ENCODE data around the gene AUTS2.

Gene AUTS2

DNA sequence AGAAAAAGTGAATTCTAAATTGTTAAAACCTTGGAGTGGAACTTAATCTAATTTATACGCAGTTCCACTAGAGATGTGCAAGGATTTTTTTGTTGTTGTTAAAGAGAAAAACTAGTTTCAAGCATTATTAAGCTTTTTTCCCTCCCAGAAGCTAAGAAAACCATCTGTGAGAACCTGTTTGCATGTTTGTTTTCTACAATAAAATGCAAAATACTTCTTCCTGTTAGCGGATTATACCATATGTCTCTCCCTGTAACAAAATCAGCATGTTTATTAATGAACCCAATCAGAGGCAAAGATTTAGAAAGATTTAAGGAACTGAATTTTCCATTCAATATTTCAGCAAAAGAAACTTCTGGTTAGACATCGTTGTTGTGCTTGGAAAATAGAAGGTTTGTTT, 953.9 kb downstream of the AUTS2 start:
- no peak for DNase-seq

GRCh38 chr7:70553364-70553763, 955.1 kb downstream of the AUTS2 start:
- DNase-seq = no peak

- DNase-seq = no peak
These were observed 956.4 kb downstream of the AUTS2 start for GRCh38 chr7:70554646-70555045.

- no peak for DNase-seq
These were observed 958.5 kb downstream of the AUTS2 start for GRCh38 chr7:70556761-70557160.

GRCh38 chr7:70557338-70557737, 959.1 kb downstream of the AUTS2 start:
- DNase-seq = no peak

GRCh38 chr7:70559815-70560214, 961.5 kb downstream of the AUTS2 start:
- no peak for DNase-seq

DNA sequence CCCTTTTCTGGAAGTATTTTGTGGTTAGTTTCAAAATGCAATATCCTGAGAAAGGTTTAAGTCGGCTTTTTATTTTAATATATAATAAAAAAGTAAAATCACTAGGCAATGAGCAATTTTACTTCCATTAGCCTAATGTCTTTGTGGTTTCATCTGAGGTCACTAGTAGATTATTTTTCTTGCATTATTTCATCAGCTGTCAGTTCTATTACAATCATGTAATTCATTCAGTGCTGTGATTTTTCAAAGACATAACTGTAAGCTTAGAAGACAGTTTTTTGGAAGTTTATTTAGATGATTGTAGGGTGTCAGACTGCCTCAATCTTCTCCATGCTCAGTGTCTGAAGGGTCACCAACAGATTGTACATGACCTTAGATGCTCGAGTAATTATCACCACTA, 965.7 kb downstream of the AUTS2 start:
- DNase-seq = no peak

DNA sequence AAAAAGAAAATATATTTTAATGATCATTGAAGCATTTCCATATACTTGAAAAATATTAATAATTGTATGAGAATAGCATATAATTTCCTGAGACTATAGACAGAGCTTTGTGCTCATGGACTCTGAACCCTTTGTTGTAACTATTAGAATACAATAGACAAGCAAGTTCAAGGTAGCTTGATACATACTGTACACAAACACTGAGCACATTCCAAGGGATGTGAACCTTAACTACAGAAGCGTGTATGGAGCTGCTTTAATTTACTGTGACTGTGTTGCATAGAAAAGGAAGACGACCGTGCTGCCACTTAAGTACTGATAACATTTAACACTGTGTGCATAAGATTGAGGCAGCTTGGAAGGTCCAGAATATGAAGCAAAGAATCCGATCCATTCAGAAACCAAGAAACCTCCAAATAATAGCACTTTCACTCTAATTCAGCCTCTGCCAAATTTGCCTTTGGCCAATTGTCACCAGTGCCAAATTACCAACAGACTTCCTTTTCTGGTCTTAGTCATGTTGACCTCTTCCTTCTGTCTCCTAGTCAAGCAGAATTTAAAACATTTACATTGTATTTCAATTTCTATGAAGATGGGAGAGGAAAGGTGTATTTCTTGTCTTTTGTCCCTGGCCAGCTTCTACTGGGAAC, 967.6 kb downstream of the AUTS2 start:
- DNase-seq = no peak

GRCh38 chr7:70566671-70567070, 968.4 kb downstream of the AUTS2 start:
- no peak for DNase-seq

DNA sequence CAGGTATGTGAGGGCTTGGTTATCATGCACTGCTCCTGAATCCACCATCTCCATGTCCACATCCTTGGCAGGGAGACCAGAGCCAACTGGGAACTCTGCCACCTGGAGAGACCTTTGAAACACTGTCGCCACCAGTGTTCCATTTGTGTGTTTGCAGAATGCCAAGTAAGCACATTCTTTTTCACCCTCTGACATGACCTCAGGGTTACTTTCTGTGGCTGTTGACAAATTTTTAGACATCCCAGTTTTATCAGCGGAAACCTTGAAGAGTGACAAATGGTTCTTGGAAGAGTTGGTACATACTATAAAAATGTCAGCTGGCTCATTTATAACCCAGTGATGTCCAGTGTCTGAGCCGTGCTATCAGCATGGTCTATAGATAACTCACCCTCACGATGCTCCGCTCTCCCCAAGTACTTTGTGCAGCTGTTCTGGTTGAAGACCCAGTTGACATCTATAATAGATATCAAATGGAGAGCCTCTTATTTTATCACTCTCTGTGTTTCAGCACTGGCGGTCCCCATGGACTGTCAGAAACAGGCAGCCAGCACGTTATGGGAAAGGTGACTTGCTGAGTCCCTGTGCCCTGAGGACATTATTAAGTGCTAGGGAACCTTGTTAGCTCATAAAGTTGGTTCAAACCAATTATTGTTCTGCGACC, 970.5 kb downstream of the AUTS2 start:
- no peak for DNase-seq

DNA sequence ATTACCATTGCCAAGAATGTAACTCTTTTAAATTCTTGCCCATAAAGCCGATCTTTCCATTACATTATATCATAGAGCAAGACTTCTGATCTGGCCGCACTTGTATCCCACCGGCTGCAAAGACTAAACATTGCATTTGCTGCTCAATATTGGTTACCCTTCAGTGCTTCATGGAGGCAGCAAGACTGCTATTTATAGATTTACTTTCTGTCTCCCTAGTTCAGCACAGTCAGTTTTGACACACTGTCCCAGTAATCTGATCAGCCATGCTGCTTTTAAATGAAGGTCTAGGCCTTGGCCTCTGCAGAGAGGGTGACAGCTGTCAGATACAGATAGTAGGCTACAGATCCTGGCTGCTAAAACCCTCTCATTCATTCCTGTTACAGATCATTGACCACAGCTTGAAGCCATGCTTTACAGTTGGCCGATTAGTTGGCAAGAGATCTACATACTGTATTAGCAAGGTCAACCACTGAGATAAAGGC, 971.1 kb downstream of the AUTS2 start:
- DNase-seq = peak; percentile 48

GRCh38 chr7:70570029-70570428, 971.8 kb downstream of the AUTS2 start:
- no peak for DNase-seq

DNA sequence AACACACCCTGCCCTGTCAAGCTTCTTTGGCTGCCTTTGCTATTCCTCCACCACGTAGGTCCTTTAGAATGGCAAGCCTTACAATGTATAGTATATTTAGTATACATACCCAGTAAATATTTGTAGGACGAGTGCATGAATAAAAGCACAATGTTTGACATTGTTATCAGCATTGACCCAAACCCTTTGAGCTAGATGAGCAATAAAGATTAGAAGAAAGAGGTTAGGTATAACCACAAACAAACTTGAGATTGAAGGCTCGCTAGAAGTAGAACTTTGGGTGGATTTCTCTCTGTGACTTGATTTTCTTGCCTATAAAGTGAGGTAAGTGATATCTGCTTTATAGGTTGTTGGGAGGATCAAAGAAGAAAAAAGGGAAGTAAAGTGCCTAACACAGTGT, 972.7 kb downstream of the AUTS2 start:
- no peak for DNase-seq

DNA sequence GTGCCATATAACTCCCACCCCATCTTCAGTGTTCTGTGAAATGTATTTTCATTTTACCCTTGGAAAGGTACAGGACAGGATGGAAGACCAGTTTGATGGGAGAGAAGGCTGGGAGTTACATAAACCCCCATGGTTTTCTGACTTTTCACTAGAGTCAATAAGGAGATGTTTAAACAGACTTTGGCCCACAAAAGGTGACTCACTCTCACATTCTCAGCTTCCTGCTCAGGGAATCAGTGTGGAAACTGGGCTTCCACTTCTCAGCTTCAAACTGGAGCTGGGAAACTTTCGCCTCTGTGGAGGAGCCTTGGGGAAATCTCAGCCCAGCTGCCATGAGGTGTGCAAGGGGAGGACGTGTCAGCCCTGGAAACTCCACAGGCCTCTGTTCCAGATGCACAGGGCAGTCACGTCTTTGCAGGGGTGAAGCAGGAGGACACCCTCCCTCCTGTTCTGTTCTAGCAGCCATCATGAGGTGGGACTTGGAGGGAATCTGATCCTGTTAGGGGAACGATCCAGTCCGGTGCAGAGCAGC, 973.2 kb downstream of the AUTS2 start:
- DNase-seq = no peak

DNA sequence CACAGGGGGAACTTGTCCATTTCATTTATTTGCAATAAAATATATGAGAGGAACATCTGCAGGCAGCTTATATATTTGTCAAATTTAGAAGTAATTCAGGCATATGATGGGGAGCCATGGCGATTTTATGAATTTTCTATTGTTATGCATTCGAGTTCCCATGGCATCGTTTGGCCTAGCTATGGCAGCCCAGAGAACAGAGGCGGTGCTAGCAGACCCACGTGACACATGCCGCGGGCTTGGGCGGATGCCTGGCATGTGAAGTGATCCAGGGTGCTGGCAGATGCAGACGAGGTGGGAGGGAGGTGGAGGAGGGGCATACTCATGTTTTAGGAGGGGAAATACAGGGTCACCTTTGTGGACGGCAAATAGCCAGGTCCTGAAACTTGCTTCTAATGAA, 973.7 kb downstream of the AUTS2 start:
- DNase-seq = no peak

DNA sequence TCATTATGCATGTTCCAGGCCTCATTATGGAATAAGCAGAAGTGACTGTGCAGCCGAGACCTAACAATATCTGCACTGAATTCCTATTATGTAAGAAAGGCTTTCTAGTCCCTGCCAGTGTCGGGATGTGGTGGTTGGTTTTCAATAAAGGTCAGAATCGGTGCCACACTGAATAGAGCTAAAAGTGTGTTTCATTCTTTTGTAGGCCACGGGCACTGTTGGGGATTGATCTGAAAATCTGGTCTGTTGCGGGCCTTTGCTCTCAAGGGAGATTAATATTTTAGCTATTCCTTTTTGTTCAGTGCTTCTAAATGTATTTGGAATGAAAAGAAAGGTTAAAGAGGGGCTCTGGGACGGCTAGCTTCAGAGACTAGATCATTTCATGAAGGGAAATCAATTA, 974.3 kb downstream of the AUTS2 start:
- no peak for DNase-seq

DNA sequence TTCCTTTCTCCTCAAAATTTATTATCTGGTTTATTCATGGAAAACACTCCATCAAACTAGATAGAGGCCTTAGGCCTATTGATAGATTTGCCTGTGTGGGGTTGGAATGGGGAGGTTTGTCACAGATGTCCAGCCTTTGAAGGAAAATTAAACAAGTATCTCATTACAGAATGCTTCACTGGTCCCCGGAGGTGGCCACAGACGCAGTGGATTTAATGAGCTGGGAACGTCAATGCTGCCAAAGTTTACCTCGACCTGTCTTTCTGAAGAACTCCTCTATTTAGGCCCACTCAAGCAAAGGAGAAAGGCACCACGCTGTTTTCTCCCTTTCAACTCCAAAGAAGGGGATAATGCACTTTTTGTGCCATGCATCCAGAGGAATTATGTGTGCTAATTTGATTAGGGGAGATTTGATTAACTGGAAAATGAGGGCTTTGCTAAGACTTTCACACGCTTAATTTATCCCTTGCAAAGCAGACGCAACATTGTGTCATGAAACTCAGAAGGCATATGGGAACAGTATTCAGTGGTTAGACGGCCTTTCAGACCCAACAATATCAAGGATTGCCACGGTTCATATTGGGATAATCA, 974.9 kb downstream of the AUTS2 start:
- DNase-seq = no peak

- DNase-seq = no peak
These were observed 975.4 kb downstream of the AUTS2 start for GRCh38 chr7:70573696-70574095.

- no peak for DNase-seq
These were observed 976.1 kb downstream of the AUTS2 start for GRCh38 chr7:70574314-70574834.

- DNase-seq = peak; percentile 37
These were observed 976.9 kb downstream of the AUTS2 start for GRCh38 chr7:70574970-70575799.

DNA sequence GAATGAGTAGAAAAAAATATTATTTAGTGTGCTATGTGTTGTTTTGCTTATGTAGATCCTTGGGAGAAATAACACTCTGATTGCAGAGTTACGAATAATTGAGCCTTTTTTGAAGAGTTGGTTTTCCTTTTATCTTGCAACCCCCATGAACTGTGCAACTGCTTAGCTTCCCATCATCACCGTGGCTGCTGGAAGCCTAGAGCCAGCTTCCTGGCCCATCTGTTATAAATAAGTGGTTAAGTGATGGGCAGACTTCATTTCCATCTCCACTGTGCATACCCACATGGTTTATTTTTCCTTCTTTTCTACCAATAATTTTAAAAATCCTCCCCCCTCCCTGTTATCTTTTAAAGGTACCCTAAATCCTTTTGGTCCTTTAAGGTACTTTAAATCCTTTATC, 978.8 kb downstream of the AUTS2 start:
- DNase-seq = no peak

- DNase-seq = no peak
These were observed 979.9 kb downstream of the AUTS2 start for GRCh38 chr7:70578131-70578530.
